ENCODE results near the gene AOC1.

AOC1 gene

DNA sequence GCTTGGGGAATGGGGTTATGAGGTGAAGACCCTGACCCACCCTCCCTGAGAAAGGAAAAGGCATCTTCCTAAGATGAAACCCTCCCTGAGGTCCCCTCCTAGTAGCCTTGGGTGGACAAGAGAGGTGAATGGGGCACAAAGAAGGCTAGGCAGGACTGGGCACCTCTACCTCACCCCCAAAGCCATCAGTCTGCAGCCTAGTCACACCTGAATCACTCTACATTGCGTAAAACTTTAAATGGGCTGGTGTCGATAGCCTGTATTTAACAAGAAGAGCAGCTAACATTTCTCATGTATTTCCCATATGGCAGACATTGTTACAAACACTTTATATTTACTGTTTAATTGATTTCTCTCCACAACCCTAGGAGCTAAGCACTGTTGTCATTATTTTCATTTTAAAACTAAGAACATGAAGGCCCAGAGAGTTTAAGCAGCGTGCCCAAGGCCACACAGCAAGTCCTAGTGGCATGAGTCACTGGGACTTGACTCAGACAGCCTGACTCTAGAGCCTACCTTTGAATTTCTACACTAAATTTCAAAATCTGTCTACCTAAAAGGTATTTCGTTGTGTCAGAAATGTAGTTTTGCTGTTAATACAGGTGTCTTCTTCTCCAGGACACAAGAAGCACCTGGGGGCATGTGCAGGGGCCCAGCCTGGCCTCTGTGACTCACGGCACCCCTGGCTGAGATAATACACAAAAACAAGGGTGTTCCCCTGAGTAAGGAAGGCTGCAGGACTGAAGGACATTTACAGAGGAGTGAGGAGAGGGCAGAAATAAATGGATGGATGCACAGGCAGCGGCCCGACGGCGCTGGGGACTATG, 3.4 kb downstream of the AOC1 start:
- Histone ChIP-seq H3K4me3 (no peak overlapping the region), H3K27ac (no peak overlapping the region)

GRCh38 chr7:150856303-150857275, 4.3 kb downstream of the AOC1 start:
- Histone ChIP-seq H3K4me3 (no peak overlapping the region), H3K27ac (no peak overlapping the region)

DNA sequence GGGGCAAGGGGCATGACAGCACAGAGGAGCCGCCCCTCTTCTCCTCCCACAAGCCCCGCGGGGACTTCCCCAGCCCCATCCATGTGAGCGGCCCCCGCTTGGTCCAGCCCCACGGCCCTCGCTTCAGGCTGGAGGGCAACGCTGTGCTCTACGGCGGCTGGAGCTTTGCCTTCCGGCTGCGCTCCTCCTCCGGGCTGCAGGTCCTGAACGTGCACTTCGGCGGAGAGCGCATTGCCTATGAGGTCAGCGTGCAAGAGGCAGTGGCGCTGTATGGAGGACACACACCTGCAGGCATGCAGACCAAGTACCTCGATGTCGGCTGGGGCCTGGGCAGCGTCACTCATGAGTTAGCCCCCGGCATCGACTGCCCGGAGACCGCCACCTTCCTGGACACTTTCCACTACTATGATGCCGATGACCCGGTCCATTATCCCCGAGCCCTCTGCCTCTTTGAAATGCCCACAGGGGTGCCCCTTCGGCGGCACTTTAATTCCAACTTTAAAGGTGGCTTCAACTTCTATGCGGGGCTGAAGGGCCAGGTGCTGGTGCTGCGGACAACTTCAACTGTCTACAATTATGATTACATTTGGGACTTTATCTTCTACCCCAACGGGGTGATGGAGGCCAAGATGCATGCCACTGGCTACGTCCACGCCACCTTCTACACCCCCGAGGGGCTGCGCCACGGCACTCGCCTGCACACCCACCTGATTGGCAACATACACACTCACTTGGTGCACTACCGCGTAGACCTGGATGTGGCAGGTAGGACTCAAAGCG, 5.1 kb downstream of the AOC1 start:
- no peak overlapping the region for H3K27ac ChIP-seq

DNA sequence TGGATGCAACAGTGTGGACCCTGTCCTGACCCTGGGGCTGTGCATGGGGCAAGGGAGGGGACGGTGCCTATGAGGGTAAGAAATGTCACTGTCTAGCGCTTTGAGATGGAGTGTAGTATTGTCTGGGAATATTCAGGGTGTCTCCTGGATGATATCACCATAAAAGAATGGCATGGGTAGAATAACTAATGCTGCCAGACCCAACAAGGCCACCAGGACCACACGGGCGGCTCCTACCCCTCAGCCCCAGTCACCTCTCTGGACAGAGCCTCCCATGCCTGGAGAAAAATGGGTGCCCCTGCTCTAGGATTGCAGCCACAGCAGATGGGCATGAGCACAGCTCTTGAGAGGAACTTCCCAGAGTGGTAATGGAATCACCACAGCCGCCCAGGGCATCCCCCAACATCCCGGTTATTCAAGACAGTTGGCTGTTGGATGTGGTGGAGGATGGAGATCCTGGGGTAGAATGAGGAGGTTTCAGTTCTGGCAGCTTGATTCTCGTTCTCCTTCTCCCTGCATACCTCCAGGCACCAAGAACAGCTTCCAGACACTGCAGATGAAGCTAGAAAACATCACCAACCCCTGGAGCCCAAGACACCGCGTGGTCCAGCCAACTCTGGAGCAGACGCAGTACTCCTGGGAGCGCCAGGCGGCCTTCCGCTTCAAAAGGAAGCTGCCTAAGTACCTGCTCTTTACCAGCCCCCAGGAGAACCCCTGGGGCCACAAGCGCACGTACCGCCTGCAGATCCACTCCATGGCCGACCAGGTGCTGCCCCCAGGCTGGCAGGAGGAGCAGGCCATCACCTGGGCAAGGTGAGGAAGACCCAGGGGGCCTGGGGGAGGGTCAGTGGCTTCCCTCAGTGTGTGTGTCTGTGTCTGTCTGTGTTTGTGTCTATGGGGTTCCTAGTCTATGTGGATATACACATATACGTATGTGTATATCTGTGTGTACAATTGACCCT, 6.2 kb downstream of the AOC1 start:
- H3K4me3 ChIP-seq: no peak overlapping the region
- H3K27ac ChIP-seq: no peak overlapping the region

More for the DNA sequence above, 5.1 kb downstream of the AOC1 start:
- no peak overlapping the region for H3K4me3 ChIP-seq

DNA sequence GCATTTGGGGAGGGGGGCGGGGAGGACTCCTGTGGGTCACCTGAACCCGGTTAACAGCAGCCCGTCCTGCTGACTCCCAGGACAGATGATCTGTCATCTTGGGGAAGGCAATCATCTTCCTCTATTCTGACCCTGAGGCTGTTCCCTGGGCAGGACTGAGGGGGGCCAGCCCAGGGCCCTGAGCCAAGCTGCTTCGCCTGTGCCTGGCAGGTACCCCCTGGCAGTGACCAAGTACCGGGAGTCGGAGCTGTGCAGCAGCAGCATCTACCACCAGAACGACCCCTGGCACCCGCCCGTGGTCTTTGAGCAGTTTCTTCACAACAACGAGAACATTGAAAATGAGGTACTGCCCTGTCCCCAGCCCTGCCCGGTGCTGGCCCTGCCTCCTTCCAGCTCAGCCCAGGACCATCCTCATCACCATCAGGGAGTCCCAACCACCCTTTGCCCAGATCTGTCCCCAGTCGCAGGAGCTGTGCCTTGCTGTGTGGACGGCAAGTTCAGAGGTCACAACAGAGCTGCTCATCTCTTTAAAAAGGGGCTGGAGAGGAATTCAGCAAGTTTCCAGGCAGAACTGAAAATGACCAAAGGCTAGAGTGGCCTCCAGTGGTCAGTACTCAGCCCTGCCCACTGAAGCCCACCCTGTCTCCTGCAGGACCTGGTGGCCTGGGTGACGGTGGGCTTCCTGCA, 8.1 kb downstream of the AOC1 start:
- Histone ChIP-seq H3K27ac (no peak overlapping the region), H3K4me3 (no peak overlapping the region)

DNA sequence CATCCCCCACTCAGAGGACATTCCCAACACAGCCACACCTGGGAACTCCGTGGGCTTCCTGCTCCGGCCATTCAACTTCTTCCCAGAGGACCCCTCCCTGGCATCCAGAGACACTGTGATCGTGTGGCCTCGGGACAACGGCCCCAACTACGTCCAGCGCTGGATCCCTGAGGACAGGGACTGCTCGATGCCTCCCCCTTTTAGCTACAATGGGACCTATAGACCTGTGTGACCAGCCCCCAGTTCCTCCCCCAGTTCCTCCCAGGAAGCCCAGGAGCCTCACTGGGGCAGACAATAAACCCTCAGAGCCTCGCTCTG, 8.6 kb downstream of the AOC1 start:
- no peak overlapping the region for H3K4me3 ChIP-seq
- H3K27ac ChIP-seq: no peak overlapping the region

DNA sequence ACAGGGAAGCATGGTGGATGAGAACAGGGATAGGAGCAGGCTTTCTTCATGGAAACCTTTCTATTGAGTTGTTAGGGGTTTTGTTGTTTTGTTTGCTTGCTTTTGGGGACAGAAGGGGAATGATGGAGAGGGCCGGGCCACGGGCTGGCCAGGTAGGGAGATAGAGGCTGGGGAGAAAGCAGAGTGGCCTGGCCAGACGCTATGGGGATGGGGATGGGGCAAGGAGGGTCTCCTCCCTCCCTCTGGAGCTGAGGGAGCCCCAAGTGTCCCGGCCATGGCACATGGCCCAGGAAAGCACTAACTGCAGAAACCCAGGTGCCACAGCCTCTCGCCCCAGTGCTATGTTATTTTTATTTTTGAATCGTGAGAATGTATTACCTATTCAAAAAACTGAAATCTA, 10.0 kb downstream of the AOC1 start:
- H3K4me3 ChIP-seq: no peak overlapping the region
- H3K27ac ChIP-seq: no peak overlapping the region

- Histone ChIP-seq H3K4me3 (no peak overlapping the region), H3K27ac (no peak overlapping the region)
Measured at GRCh38 chr7:150863946-150864345, 11.6 kb downstream of the AOC1 start.

DNA sequence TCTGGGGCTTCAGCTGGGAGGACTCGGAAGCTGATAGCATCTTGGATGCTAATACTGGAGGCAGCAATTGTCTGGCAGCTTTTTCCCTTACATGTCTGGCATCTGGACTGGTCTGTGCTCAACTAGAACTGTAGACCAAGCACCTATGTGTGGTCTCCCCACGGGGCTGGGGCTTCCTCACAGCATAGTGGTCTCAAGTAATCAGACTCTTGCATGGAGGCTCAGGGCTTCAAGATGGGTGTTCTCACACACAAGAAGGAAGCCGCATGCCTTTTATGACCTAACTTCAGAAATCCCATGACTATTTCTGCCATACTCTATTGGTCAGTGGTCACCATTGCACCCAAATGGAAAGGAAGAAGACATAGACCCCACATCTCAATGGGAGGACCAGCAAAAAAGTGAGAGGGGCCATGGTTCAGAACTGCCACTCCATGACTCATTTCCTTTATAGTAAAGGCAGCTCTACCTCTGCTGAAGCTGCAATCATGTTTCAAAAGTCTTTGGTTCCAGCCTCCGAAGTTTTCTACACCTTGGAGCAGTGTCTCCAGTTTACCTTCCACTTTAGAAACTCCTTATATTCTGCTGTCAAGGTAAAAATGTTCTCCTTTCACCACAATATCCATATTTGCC, 14.7 kb downstream of the AOC1 start:
- Histone ChIP-seq H3K4me3 (no peak overlapping the region), H3K27ac (no peak overlapping the region)

GRCh38 chr7:150867605-150868004, 15.3 kb downstream of the AOC1 start:
- H3K27ac ChIP-seq: no peak overlapping the region
- H3K4me3 ChIP-seq: no peak overlapping the region

DNA sequence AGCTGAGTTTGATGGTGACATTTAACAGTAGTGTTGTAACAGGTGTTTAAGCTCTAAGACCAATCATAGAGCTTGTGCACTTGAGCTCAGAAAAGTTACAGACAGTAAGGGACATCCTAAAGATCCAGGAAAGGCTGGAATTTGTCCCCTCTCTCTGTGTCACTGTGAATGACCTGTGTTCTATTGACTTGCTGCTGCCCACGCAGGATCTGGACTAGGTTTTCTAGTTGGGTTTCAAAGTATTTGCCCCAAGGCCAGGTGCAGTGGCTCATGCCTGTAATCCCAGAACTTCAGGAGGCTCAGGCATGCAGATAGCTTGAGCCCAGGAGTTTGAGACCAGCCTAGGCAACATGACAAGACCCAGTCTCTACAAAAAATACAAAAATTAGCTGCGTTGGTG, 17.1 kb downstream of the AOC1 start:
- Histone ChIP-seq H3K4me3 (no peak overlapping the region), H3K27ac (no peak overlapping the region)

DNA sequence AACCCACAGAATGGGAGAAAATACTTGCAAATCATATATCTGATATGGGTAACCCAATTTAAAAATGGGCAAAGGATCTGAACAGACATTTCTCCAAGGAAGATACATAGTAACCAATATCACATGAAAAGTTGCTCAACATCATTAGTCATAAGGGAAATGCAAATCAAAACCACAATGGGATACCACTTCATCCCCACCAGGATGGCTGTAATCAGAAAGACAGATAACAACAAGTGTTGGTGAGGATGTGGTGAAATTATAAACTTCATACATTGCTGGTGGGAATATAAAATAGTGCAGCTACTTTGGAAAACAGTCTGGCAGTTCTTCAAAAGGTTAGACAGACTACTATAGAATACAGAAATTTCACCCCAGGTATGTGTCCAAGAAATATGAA, 19.3 kb downstream of the AOC1 start:
- Histone ChIP-seq H3K27ac (no peak overlapping the region), H3K4me3 (no peak overlapping the region)

DNA sequence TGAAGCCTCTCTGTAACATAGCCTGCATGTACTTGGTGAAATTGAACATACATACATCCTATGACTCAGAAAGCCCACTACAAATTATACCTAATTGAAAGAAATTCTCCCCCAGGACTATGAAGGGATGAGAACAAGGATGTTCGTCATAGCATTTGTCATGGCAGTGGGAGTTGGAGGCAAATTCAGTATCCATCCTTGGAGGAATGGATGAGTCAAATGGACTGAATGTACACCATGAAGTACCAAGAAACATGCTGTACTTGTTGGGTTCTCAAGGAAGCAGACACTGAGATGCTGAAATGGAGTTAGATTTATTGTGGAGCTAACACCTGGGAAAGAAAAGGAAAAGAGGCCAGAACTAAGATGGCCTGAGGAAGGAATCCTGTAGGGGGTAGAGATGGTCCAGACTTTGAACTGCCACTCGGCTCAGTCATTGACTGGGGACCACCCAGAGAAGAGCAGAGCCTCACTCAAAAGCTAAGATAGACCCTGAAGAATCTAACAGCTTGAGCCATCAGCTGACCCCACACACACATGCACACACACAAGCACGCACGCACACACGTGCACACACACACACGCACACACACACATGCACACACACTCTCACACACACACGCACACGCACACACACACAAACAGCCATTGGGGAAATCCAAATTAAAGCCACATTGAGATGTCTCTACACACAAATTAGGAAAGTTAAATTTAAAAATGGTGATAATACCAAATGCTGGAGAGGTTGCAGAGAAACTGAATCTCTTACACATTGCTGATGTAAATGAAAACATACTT, 22.3 kb downstream of the AOC1 start:
- Histone ChIP-seq H3K27ac (no peak overlapping the region), H3K4me3 (no peak overlapping the region)

DNA sequence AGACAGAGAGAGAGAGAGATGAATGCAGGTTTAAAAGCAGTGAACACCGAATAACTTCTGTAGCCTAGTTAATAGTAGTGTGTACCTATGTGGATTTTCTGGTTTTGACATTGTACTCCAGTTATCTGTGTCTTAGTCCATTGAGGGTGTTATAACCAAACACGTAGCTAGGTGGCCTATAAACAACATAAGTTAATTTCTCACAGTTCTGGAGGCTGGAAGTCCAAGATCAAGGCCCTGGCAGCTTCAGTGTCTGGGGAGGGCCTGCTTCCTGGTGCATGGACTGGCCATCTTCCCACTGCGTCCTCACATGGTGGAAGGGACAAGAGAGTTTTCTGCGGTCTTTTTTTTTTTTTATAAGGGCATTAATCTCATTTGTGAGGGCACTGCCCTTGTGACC, 23.5 kb downstream of the AOC1 start:
- no peak overlapping the region for H3K4me3 ChIP-seq
- no peak overlapping the region for H3K27ac ChIP-seq

- Histone ChIP-seq H3K27ac (peak overlapping the region in 2 of 21 experiments; percentile 16 to 46), H3K4me3 (no peak overlapping the region)
Measured at GRCh38 chr7:150876817-150877526, 24.7 kb downstream of the AOC1 start.

DNA sequence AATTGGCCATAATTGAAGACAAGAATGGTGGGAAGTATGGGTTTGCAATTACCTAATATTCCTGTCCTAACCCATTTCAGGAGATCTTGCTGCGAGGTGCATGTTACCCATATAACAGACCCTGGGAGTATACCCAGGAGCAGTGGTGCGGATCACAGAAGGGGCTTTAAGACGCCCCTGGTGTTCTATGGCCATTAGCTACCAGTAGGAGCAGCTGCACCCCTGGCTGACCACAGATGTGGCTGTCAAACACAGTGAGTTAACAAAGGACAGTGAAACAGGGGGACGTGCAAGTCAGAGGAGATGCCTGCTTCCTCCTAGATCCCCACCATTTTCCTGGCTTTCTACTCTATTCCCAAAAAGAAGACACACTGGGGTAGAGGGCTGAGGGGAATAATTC, 25.2 kb downstream of the AOC1 start:
- peak overlapping the region in 2 of 21 experiments; percentile 16 to 46 for H3K27ac ChIP-seq
- H3K4me3 ChIP-seq: no peak overlapping the region

DNA sequence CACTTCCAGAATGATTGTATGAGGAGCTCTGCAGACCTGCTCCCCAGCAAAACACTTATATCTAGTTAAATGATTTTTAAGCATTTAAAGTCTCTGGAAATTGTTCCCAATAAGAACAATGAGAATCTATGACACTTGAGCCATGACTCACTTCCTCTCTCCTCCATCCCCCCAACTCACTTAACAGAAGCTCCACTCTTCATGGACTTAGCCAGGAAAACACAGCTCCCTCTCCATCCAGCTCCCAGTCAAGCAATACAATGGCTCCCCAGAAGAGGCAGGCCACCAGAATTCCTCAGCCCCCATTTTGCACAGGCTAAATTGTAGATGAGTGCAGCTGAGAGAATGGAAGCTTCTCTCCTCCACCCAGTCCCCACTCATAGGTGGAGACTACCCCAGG, 27.0 kb downstream of the AOC1 start:
- no peak overlapping the region for H3K27ac ChIP-seq
- H3K4me3 ChIP-seq: no peak overlapping the region
